Measurements from ENCODE around the gene RIMBP2.

DNA sequence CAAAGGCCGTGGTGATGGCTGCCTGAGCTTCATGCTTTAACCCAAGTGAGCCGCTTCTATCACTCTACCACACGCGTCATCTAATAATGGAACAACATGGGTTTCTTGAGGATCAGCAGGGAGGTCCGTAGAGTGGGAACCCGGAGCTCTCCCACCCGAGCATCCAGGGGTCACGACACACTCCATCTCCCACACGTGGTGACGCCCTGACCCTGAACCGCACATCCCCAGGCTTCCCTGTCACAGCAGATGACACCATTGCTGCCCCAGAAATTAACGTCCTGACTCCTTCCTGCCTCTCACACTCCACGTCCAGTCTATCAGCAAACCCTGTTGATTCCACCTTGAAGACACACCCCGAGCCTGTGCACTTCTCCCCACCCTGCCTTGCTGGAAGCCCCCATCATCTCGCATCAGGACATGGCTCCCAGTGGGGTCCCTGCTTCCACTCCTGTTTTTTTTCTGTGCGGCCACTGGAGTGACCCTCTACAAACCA lies 215.2 kb downstream of the RIMBP2 start:
- TF ChIP-seq, protein P1, sequence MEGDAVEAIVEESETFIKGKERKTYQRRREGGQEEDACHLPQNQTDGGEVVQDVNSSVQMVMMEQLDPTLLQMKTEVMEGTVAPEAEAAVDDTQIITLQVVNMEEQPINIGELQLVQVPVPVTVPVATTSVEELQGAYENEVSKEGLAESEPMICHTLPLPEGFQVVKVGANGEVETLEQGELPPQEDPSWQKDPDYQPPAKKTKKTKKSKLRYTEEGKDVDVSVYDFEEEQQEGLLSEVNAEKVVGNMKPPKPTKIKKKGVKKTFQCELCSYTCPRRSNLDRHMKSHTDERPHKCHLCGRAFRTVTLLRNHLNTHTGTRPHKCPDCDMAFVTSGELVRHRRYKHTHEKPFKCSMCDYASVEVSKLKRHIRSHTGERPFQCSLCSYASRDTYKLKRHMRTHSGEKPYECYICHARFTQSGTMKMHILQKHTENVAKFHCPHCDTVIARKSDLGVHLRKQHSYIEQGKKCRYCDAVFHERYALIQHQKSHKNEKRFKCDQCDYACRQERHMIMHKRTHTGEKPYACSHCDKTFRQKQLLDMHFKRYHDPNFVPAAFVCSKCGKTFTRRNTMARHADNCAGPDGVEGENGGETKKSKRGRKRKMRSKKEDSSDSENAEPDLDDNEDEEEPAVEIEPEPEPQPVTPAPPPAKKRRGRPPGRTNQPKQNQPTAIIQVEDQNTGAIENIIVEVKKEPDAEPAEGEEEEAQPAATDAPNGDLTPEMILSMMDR (IDR thresholded peaks at IDR 0.05), result no peak
- no peak for TF ChIP-seq ZFX (IDR thresholded peaks at IDR 0.05; ENCODE audit: borderline replicate concordance)
